Esophagus squamous epithelium (tissue), 5 donors: ENCODE results near the gene ROS1. TPM values are rescaled to one million over a fixed set of nuclear protein-coding genes. Genes with fewer than 3 reads are reported as not detected.

Experiments used
- DNase-seq: peaks from one replicate; lab custom pipeline; 2025; lab: John Stamatoyannopoulos, UW
- H3K27ac ChIP-seq, 4 donors: fragments of 200-600 bp; sonication (generic); one replicate each; pipeline ENCODE4 v1.5.1; 2016 to 2019; ENCODE audit warnings: mild to moderate bottlenecking in 1 of 4
- H3K27me3 ChIP-seq, 4 donors: fragments of 200-600 bp; sonication (generic); 1 replicate in 3 of 4; 2 replicates in 1 of 4; pipeline versions ENCODE4 v1.5.1 to v1.6.0; 2017 to 2021; ENCODE audit warnings: antibody characterized with exemption in 1 of 4
- H3K36me3 ChIP-seq, 3 donors: fragments of 200-600 bp; sonication (generic); one replicate each; pipeline ENCODE4 v1.5.1; 2016 to 2019
- H3K4me1 ChIP-seq, 3 donors: fragments of 200-600 bp; sonication (generic); one replicate each; pipeline ENCODE4 v1.5.1; 2017 to 2019
- H3K4me3 ChIP-seq, 4 donors: fragments of 200-600 bp; sonication (generic); 1 replicate in 3 of 4; 2 replicates in 1 of 4; pipeline ENCODE4 v1.5.1; 2016 to 2019; ENCODE audit warnings: mild to moderate bottlenecking in 2 of 4, moderate library complexity in 1 of 4
- H3K9me3 ChIP-seq, 3 donors: fragments of 200-600 bp; sonication (generic); one replicate each; pipeline ENCODE4 v1.5.1; 2016 to 2019
- CTCF ChIP-seq, 6 experiments: fragments of 450-650 bp in 4 of 6; fragments of 200-600 bp in 2 of 6; sonication (generic) in 2 of 6; IDR thresholded peaks; one replicate each; pipeline ENCODE4 v1.5.1; 2016 to 2019; ENCODE audit warnings: antibody characterized with exemption in 6 of 6, mild to moderate bottlenecking in 4 of 6, moderate library complexity in 4 of 6
- POLR2A ChIP-seq, 4 donors: fragments of 450-650 bp; IDR thresholded peaks; one replicate each; pipeline ENCODE4 v1.6.1; 2017; ENCODE audit warnings: antibody characterized with exemption in 4 of 4, mild to moderate bottlenecking in 4 of 4, moderate library complexity in 3 of 4
- WGBS, 2 donors: methylation state at CpG; one replicate each; pipeline ENCODE4 v1.1.5; 2018; 5-methylcytosine and 5-hydroxymethylcytosine counted together
- intact Hi-C: fragments of 100-400 bp; cut with DNase I; formaldehyde crosslinking; loops from one replicate; pipeline ENCODE4 v1.15.0; 2022
- total RNA-seq, 4 donors: library from RNA; depleted of rRNA; stranded (reverse); fragments of >200 nt; gene quantifications; one replicate each; pipeline ENCODE4 v1.1.0, GENCODE V29; 2016
- donor health status: DM: yes; HTN: yes; CAD: no.

The ROS1 gene
- total RNA-seq, 4 donors from 2014 or later: not detected

- H3K9me3 ChIP-seq: no peaks in the 10 kb centered on the region
- TF ChIP-seq CTCF (IDR thresholded peaks at IDR 0.05): no peak
- TF ChIP-seq POLR2A (IDR thresholded peaks at IDR 0.05): no peak
- H3K27me3 ChIP-seq: peaks cover 0 to 5% (median 0%) of the 10 kb centered on the region in 4 donors
- intact Hi-C loops: no loop called here
- no peaks in the 10 kb centered on the region for H3K36me3 ChIP-seq
- no peaks in the 10 kb centered on the region for H3K4me1 ChIP-seq
- no peak overlapping the region for H3K4me3 ChIP-seq
- DNase-seq: no peak
- no peak overlapping the region for H3K27ac ChIP-seq
Measured at GRCh38 chr6:117414770-117415169, 11.0 kb downstream of the ROS1 start.

- H3K4me3 ChIP-seq: no peak overlapping the region
- intact Hi-C loops: no loop called here
- 55 to 56% methylated on average over 3 of the region's 3 CpGs for WGBS, 2 donors
- no peaks in the 10 kb centered on the region for H3K9me3 ChIP-seq
- no peaks in the 10 kb centered on the region for H3K36me3 ChIP-seq
- TF ChIP-seq POLR2A (IDR thresholded peaks at IDR 0.05): no peak
- H3K27me3 ChIP-seq: peaks cover 0 to 5% (median 0%) of the 10 kb centered on the region in 4 donors
- no peak for DNase-seq
- no peaks in the 10 kb centered on the region for H3K4me1 ChIP-seq
- H3K27ac ChIP-seq: no peak overlapping the region
Measured at GRCh38 chr6:117411474-117411873, 14.3 kb downstream of the ROS1 start.

- 39 to 51% methylated on average over 4 of the region's 4 CpGs for WGBS, 2 donors
- no peak overlapping the region for H3K4me3 ChIP-seq
- H3K27me3 ChIP-seq: peaks cover 0 to 5% (median 0%) of the 10 kb centered on the region in 4 donors
- H3K4me1 ChIP-seq: no peaks in the 10 kb centered on the region
- intact Hi-C loops: no loop called here
- no peaks in the 10 kb centered on the region for H3K9me3 ChIP-seq
- no peak for TF ChIP-seq POLR2A (IDR thresholded peaks at IDR 0.05)
- TF ChIP-seq CTCF (IDR thresholded peaks at IDR 0.05): no peak
- H3K36me3 ChIP-seq: no peaks in the 10 kb centered on the region
- H3K27ac ChIP-seq: no peak overlapping the region
- no peak for DNase-seq
Measured at GRCh38 chr6:117409863-117410262, 15.9 kb downstream of the ROS1 start.

GRCh38 chr6:117409420-117409819, 16.3 kb downstream of the ROS1 start:
- WGBS, 2 donors: 63% methylated on average over 11 of the region's 11 CpGs
- H3K27ac ChIP-seq: no peak overlapping the region
- H3K27me3 ChIP-seq: peaks cover 0 to 5% (median 0%) of the 10 kb centered on the region in 4 donors
- TF ChIP-seq POLR2A (IDR thresholded peaks at IDR 0.05): no peak
- TF ChIP-seq CTCF (IDR thresholded peaks at IDR 0.05): no peak
- intact Hi-C loops: no loop called here
- DNase-seq: no peak
- H3K9me3 ChIP-seq: no peaks in the 10 kb centered on the region
- no peaks in the 10 kb centered on the region for H3K4me1 ChIP-seq
- H3K4me3 ChIP-seq: no peak overlapping the region
- no peaks in the 10 kb centered on the region for H3K36me3 ChIP-seq

GRCh38 chr6:117404548-117404947, 21.2 kb downstream of the ROS1 start:
- Histone ChIP-seq H3K4me3 (no peak overlapping the region), H3K4me1 (no peaks in the 10 kb centered on the region), H3K27ac (no peak overlapping the region), H3K9me3 (no peaks in the 10 kb centered on the region), H3K36me3 (no peaks in the 10 kb centered on the region), H3K27me3 (no peaks in the 10 kb centered on the region)
- TF ChIP-seq CTCF (IDR thresholded peaks at IDR 0.05) (peak in 1 of 6 experiments; percentile 14), POLR2A (IDR thresholded peaks at IDR 0.05) (no peak)
- no peak for DNase-seq
- 35% methylated on average over 1 of the region's 1 CpG; no CpG with 5 or more reads in 1 of the 2 donors for WGBS, 2 donors
- intact Hi-C loops: no loop called here

GRCh38 chr6:117401799-117402198, 23.9 kb downstream of the ROS1 start:
- intact Hi-C loops: no loop called here
- Histone ChIP-seq H3K4me3 (no peak overlapping the region), H3K4me1 (no peaks in the 10 kb centered on the region), H3K9me3 (no peaks in the 10 kb centered on the region), H3K27ac (no peak overlapping the region), H3K27me3 (no peaks in the 10 kb centered on the region), H3K36me3 (no peaks in the 10 kb centered on the region)
- 62 to 64% methylated on average over 2 of the region's 2 CpGs for WGBS, 2 donors
- TF ChIP-seq POLR2A (IDR thresholded peaks at IDR 0.05) (no peak), CTCF (IDR thresholded peaks at IDR 0.05) (no peak)
- no peak for DNase-seq
